ENCODE measurements around the gene QPCT. TPM values are rescaled to one million over a fixed set of nuclear protein-coding genes. Genes with fewer than 3 reads are reported as not detected.

QPCT gene
- total and polyA plus RNA-seq, 2 experiments from 2014 or later: 37.5 to 48.5 TPM

DNA sequence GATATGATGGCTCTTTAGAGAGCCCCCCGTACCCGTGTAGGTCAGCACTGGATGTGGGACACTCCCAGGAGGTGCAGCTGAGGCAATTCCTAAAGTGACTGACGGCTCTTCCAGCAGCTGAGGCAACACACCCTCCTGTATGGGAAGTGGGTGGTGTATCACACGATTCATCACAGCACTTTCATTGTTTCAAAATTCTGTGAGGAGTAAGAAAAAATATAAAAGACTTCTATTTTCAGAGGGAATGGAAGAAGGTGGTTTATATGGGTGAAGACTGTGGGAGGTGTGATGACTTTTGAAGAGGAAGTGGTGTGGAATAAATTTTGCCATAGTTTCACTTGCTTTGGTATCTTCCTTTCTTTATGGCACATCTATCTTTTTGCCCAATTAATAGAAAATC is 22.3 kb downstream of the QPCT start:
- no peaks in the 10 kb centered on the region for H4K20me1 ChIP-seq (ENCODE audit: insufficient read depth)
- no peaks in the 10 kb centered on the region for H3K9me3 ChIP-seq (ENCODE audit: low read depth)
- H3F3A ChIP-seq (ENCODE audit: insufficient read depth): 0 out of 2 replicates have a peak, but pooled peaks cover 6% of the 10 kb centered on the region
- H3K27me3 ChIP-seq (replicated peaks; ENCODE audit: insufficient read depth): no peaks in the 10 kb centered on the region
- peaks cover 11% of the 10 kb centered on the region; the same call in 1 of the 2 replicates for H3K4me1 ChIP-seq (ENCODE audit: insufficient read depth)
- TF ChIP-seq EZH2phosphoT487 (IDR thresholded peaks at IDR 0.05; ENCODE audit: insufficient read depth, low read depth) (no peak), EZH2 (IDR thresholded peaks at IDR 0.05; ENCODE audit: insufficient read depth, poor library complexity, severe bottlenecking) (no peak)
- no peak overlapping the region for H3K27ac ChIP-seq
- no peaks in the 10 kb centered on the region for H3K36me3 ChIP-seq (ENCODE audit: low read depth)
- H3K9ac ChIP-seq: no peak overlapping the region
- H2AFZ ChIP-seq: no peak overlapping the region
- WGBS, 2 experiments (ENCODE audit: low coverage in 1 of 2, low lambda C conversion rate in 2 of 2, missing lambda C conversion rate in 2 of 2): 80 to 81% methylated on average over 4 of the region's 4 CpGs
- H3K79me2 ChIP-seq (ENCODE audit: insufficient read depth): no peaks in the 10 kb centered on the region
- no peak overlapping the region for H3K4me3 ChIP-seq
- H3K9me2 ChIP-seq (ENCODE audit: insufficient read depth): no peaks in the 10 kb centered on the region
- no peak overlapping the region for H3K4me2 ChIP-seq (ENCODE audit: unreplicated experiment)
- in situ Hi-C loops (cut with MboI): no loop called here
- DNase-seq: no peak

DNA sequence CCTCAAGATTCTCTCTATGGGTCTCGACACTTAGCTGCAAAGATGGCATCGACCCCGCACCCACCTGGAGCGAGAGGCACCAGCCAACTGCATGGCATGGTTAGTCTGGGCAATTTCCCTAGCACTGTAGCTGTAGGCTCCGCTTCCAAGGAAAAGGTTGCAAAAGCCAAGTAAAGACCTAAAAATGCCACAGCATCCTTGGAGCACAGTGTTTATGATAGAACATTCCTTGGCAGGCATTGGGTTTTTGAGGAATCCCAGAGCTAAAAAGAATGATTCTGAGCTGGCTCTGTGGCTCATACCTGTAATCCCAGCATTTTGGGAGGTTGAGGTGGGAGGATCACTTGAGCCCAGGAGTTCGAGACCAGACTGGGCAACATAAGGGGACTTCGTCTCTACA is 22.9 kb downstream of the QPCT start:
- Histone ChIP-seq H3F3A (ENCODE audit: insufficient read depth) (0 out of 2 replicates have a peak, but pooled peaks cover 6% of the 10 kb centered on the region), H3K9me2 (ENCODE audit: insufficient read depth) (no peaks in the 10 kb centered on the region), H3K79me2 (ENCODE audit: insufficient read depth) (no peaks in the 10 kb centered on the region), H3K4me2 (ENCODE audit: unreplicated experiment) (no peak overlapping the region), H3K4me3 (no peak overlapping the region), H3K4me1 (ENCODE audit: insufficient read depth) (peaks cover 11% of the 10 kb centered on the region; the same call in 1 of the 2 replicates), H3K9me3 (ENCODE audit: low read depth) (no peaks in the 10 kb centered on the region), H3K36me3 (ENCODE audit: low read depth) (no peaks in the 10 kb centered on the region), H3K9ac (no peak overlapping the region), H3K27ac (no peak overlapping the region), H4K20me1 (ENCODE audit: insufficient read depth) (no peaks in the 10 kb centered on the region), H3K27me3 (replicated peaks; ENCODE audit: insufficient read depth) (no peaks in the 10 kb centered on the region), H2AFZ (no peak overlapping the region)
- TF ChIP-seq EZH2phosphoT487 (IDR thresholded peaks at IDR 0.05; ENCODE audit: insufficient read depth, low read depth) (no peak), EZH2 (IDR thresholded peaks at IDR 0.05; ENCODE audit: insufficient read depth, poor library complexity, severe bottlenecking) (no peak)
- in situ Hi-C loops (cut with MboI): no loop called here
- no peak for DNase-seq
- WGBS, 2 experiments (ENCODE audit: low coverage in 1 of 2, low lambda C conversion rate in 2 of 2, missing lambda C conversion rate in 2 of 2): 95% methylated on average over 7 of the region's 7 CpGs

GRCh38 chr2:37367984-37368383 is 23.6 kb downstream of the QPCT start:
- no peaks in the 10 kb centered on the region for H3K9me2 ChIP-seq (ENCODE audit: insufficient read depth)
- WGBS, 2 experiments (ENCODE audit: low coverage in 1 of 2, low lambda C conversion rate in 2 of 2, missing lambda C conversion rate in 2 of 2): 86 to 88% methylated on average over 2 of the region's 2 CpGs
- TF ChIP-seq EZH2phosphoT487 (IDR thresholded peaks at IDR 0.05; ENCODE audit: insufficient read depth, low read depth) (no peak), EZH2 (IDR thresholded peaks at IDR 0.05; ENCODE audit: insufficient read depth, poor library complexity, severe bottlenecking) (no peak)
- H3K9me3 ChIP-seq (ENCODE audit: low read depth): no peaks in the 10 kb centered on the region
- no peak overlapping the region for H3K4me2 ChIP-seq (ENCODE audit: unreplicated experiment)
- in situ Hi-C loops (cut with MboI): no loop called here
- no peak overlapping the region for H2AFZ ChIP-seq
- no peak overlapping the region for H3K27ac ChIP-seq
- no peak overlapping the region for H3K4me3 ChIP-seq
- 0 out of 2 replicates have a peak, but pooled peaks cover 6% of the 10 kb centered on the region for H3F3A ChIP-seq (ENCODE audit: insufficient read depth)
- H3K4me1 ChIP-seq (ENCODE audit: insufficient read depth): peaks cover 11% of the 10 kb centered on the region; the same call in 1 of the 2 replicates
- no peaks in the 10 kb centered on the region for H4K20me1 ChIP-seq (ENCODE audit: insufficient read depth)
- no peak overlapping the region for H3K9ac ChIP-seq
- no peaks in the 10 kb centered on the region for H3K79me2 ChIP-seq (ENCODE audit: insufficient read depth)
- no peaks in the 10 kb centered on the region for H3K36me3 ChIP-seq (ENCODE audit: low read depth)
- no peak for DNase-seq
- H3K27me3 ChIP-seq (replicated peaks; ENCODE audit: insufficient read depth): no peaks in the 10 kb centered on the region

- in situ Hi-C loops (cut with MboI): no loop called here
- DNase-seq: no peak
- no peak overlapping the region for H2AFZ ChIP-seq
Observed at GRCh38 chr2:37370666-37371065, 26.2 kb downstream of the QPCT start.

GRCh38 chr2:37372000-37372399 is 27.6 kb downstream of the QPCT start:
- in situ Hi-C loops (cut with MboI): no loop called here

More at GRCh38 chr2:37370666-37371065, 26.2 kb downstream of the QPCT start:
- Histone ChIP-seq H3F3A (ENCODE audit: insufficient read depth) (peaks cover 11% of the 10 kb centered on the region), H3K4me2 (ENCODE audit: unreplicated experiment) (no peak overlapping the region), H3K9me3 (ENCODE audit: low read depth) (no peaks in the 10 kb centered on the region), H3K79me2 (ENCODE audit: insufficient read depth) (no peaks in the 10 kb centered on the region), H3K36me3 (ENCODE audit: low read depth) (no peaks in the 10 kb centered on the region), H3K9ac (no peak overlapping the region), H3K27me3 (replicated peaks; ENCODE audit: insufficient read depth) (no peaks in the 10 kb centered on the region), H3K4me3 (no peak overlapping the region), H3K9me2 (ENCODE audit: insufficient read depth) (no peaks in the 10 kb centered on the region), H4K20me1 (ENCODE audit: insufficient read depth) (no peaks in the 10 kb centered on the region), H3K27ac (no peak overlapping the region), H3K4me1 (ENCODE audit: insufficient read depth) (peaks cover 8% of the 10 kb centered on the region)
- WGBS, 2 experiments (ENCODE audit: low coverage in 1 of 2, low lambda C conversion rate in 2 of 2, missing lambda C conversion rate in 2 of 2): 89% methylated on average over 1 of the region's 1 CpG
- TF ChIP-seq EZH2phosphoT487 (IDR thresholded peaks at IDR 0.05; ENCODE audit: insufficient read depth, low read depth): no peak
- TF ChIP-seq EZH2 (IDR thresholded peaks at IDR 0.05; ENCODE audit: insufficient read depth, poor library complexity, severe bottlenecking): no peak

More at GRCh38 chr2:37372000-37372399, 27.6 kb downstream of the QPCT start:
- H3K4me3 ChIP-seq: no peak overlapping the region
- no peak overlapping the region for H2AFZ ChIP-seq
- no peaks in the 10 kb centered on the region for H4K20me1 ChIP-seq (ENCODE audit: insufficient read depth)
- H3K4me2 ChIP-seq (ENCODE audit: unreplicated experiment): no peak overlapping the region
- no peak overlapping the region for H3K27ac ChIP-seq
- no peaks in the 10 kb centered on the region for H3K9me2 ChIP-seq (ENCODE audit: insufficient read depth)
- no peak overlapping the region for H3K9ac ChIP-seq
- no peaks in the 10 kb centered on the region for H3K27me3 ChIP-seq (replicated peaks; ENCODE audit: insufficient read depth)
- no peaks in the 10 kb centered on the region for H3K9me3 ChIP-seq (ENCODE audit: low read depth)
- TF ChIP-seq EZH2 (IDR thresholded peaks at IDR 0.05; ENCODE audit: insufficient read depth, poor library complexity, severe bottlenecking): no peak
- TF ChIP-seq EZH2phosphoT487 (IDR thresholded peaks at IDR 0.05; ENCODE audit: insufficient read depth, low read depth): no peak
- peaks cover 16% of the 10 kb centered on the region for H3F3A ChIP-seq (ENCODE audit: insufficient read depth)
- H3K79me2 ChIP-seq (ENCODE audit: insufficient read depth): no peaks in the 10 kb centered on the region
- DNase-seq: no peak
- peaks cover 16% of the 10 kb centered on the region for H3K4me1 ChIP-seq (ENCODE audit: insufficient read depth)
- H3K36me3 ChIP-seq (ENCODE audit: low read depth): no peaks in the 10 kb centered on the region

Data from GM23248 (cell line).